Ishikawa (cell line): ENCODE results near the gene RBM20.

ENCODE experiments used
- CREB1 ChIP-seq: IDR thresholded peaks from 2 replicates; pipeline ENCODE4 v1.6.1; 2012; ENCODE audit warnings: low read depth
- EP300 ChIP-seq: IDR thresholded peaks from 2 replicates; pipeline ENCODE4 v1.6.1; 2012; ENCODE audit warnings: borderline replicate concordance
- FOXM1 ChIP-seq: IDR thresholded peaks from 2 replicates; pipeline ENCODE4 v1.6.1; 2012; ENCODE audit warnings: low read depth, borderline replicate concordance
- MAX ChIP-seq: IDR thresholded peaks from 2 replicates; pipeline ENCODE4 v1.6.1; 2012
- NFIC ChIP-seq: IDR thresholded peaks from 2 replicates; pipeline ENCODE4 v1.6.1; 2012
- RAD21 ChIP-seq: IDR thresholded peaks from 2 replicates; pipeline ENCODE4 v1.6.1; 2012; ENCODE audit warnings: low read depth
- TAF1 ChIP-seq: IDR thresholded peaks from 2 replicates; pipeline ENCODE4 v1.6.1; 2012; ENCODE audit warnings: low read depth, mild to moderate bottlenecking
- YY1 ChIP-seq: IDR thresholded peaks from 2 replicates; pipeline ENCODE4 v1.6.1; 2012; ENCODE audit warnings: low read depth

DNA sequence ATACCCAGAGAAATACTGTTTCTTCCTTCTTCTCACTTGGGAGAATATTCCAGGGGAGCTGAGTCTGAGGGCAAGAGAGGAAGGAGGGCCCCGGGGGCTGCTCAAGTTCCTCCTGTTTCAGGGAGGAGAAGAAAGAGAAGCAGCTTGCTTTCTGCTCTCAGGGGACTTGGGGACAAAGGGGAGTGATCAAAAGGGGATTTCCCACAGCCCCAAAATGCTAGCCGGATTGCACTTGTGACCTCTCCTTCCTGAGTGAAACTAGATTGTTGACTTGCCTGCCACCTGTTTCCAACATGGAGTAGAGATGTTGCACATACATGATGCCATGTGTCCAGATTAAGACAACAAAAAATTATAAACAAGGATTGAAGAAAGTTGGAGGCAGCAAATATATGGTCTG lies 198.9 kb downstream of the RBM20 start:
- TF ChIP-seq YY1: no peak
- TF ChIP-seq MAX: no peak
- TF ChIP-seq NFIC: no peak
- TF ChIP-seq FOXM1: no peak
- TF ChIP-seq RAD21: no peak
- TF ChIP-seq EP300: no peak
- no peak for TF ChIP-seq CREB1
- TF ChIP-seq TAF1: no peak
